GM18505 (cell line): ENCODE measurements around the gene TBC1D30.
"Not testable (repeated sequence)": the region's sequence is repeated elsewhere in the genome, so short reads cannot be mapped to it uniquely, and the experiment has no call there.

Source experiments
- ATAC-seq: cut with Tn5 transposase; IDR thresholded peaks from one replicate; pipeline ENCODE4 v1.9.1; 2021; ENCODE audit not compliant: unreplicated experiment
- POLR2A ChIP-seq: IDR thresholded peaks from 4 replicates; pipeline ENCODE4 v1.6.1; 2011; ENCODE audit warnings: borderline replicate concordance; ENCODE audit not compliant: insufficient read depth, insufficient read length; ENCODE audit errors: extremely low read depth

The TBC1D30 gene

GRCh38 chr12:64819816-64820402 lies 4.5 kb upstream of the TBC1D30 start:
- ATAC-seq: no peak
- no peak for TF ChIP-seq POLR2A

- no peak for ATAC-seq
- no peak for TF ChIP-seq POLR2A
Measured at GRCh38 chr12:64820593-64820992, 3.9 kb upstream of the TBC1D30 start.

DNA sequence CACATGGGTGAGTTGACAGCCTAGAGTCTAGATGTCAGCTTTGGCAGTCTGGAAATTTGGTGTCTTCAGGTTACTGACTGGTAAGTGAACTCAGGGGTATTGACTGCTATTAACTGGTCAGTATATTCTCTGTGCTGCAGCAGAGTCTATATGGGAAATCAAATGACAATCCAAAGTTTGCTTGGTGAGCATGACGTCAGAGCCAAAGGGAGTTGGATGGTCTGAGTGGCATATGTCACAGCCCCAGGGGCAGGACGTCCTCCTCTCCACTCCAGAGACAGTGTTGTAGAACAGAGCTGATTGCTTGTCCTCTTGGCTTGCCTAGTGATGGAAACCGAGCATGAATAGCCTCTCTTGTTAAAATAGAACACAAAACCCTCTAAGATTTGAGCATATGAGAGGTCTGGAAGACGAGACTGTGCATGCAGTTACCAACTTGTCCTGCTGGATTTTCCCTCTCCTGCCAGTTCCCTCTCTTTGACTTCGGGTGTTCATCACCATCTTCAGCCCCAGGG lies 3.3 kb upstream of the TBC1D30 start:
- no peak for ATAC-seq
- no peak for TF ChIP-seq POLR2A

- peak; percentile 35 for ATAC-seq
- no peak for TF ChIP-seq POLR2A
Measured at GRCh38 chr12:64824130-64824499, 332 bp upstream of the TBC1D30 start.

- ATAC-seq: no peak
- no peak for TF ChIP-seq POLR2A
Measured at GRCh38 chr12:64825143-64826021, 935 bp downstream of the TBC1D30 start.

DNA sequence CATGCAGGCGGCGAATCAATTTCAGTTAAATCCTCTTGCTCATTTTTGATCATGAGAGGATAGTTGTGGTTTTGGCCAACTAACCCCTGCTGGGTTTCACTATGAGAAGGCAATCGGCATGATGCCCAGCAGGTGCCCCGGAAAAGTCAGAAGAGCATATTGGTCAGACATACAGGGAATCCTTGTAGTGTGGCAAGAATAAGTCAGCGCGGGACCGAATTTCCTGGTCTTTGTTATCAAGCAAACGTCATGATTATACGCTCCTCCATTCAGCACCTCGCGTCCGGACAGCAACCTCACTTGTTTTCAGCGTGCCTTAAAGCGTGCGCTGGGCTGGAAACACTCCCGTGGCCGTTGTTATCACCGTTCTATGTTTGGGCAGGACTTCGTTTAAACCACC lies 1.8 kb downstream of the TBC1D30 start:
- no peak for TF ChIP-seq POLR2A
- no peak for ATAC-seq

- TF ChIP-seq POLR2A: no peak
- no peak for ATAC-seq
Measured at GRCh38 chr12:64828713-64829112, 4.3 kb downstream of the TBC1D30 start.

DNA sequence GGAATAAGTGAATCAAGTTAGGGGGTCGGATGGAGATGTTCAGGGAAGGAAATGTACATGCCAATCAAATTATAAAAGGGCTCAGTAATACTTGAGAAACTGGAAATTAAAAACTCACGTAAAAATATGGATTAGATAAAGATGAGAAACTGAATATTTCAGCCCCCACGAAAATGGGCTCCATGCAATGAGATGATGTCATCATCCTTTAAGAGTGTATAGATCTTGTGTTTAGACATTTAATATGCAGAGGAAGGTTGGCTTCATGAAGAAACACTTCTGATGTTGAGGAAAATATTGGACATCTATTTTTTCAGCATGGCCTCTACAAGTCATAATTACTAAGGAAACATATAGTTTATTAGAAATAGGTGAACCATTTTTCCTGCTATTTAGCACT lies 9.5 kb downstream of the TBC1D30 start:
- TF ChIP-seq POLR2A: no peak
- ATAC-seq: no peak

DNA sequence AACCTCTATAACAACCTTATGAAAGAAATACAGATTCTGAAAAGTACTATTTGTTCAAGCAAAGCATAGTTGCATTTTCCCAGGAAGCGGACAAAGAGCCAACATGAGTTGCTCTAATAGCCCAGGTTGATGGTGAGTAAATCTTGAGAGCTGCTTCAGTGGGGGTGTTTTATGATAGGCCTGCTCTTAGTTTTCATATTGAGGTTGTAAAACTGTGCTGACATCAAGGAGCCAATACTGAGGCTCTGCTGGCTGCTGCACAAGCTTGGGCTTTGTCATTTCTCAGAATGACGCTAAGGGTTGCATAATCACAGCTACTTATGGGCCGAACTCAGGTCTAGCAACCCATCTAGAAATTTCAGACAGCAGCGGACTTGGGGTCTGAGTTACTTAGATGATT lies 11.5 kb downstream of the TBC1D30 start:
- ATAC-seq: no peak
- TF ChIP-seq POLR2A: no peak

DNA sequence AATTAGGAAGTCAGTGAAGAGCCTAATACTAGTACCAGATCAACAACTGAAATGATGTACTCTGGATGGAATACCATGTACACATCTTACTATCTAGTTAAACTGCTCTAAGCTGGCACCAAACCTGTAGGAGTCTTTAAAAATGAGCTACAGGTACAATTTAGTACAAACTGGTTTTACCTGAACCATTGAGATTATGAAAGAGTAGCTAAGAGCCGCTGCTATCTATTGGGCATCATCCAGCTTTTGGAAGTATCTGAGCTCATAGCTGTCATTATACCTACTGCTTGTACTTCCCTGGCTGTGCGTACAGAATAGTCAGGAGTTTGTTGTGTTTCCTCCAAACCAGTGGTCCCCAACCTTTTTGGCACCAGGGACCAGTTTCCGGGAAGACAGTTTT lies 12.4 kb downstream of the TBC1D30 start:
- TF ChIP-seq POLR2A: no peak
- no peak for ATAC-seq

- TF ChIP-seq POLR2A: no peak
- no peak for ATAC-seq
Measured at GRCh38 chr12:64837427-64837826, 13.0 kb downstream of the TBC1D30 start.

GRCh38 chr12:64840119-64840518 lies 15.7 kb downstream of the TBC1D30 start:
- TF ChIP-seq POLR2A: no peak
- no peak for ATAC-seq

GRCh38 chr12:64840949-64841717 lies 16.7 kb downstream of the TBC1D30 start:
- no peak for TF ChIP-seq POLR2A
- ATAC-seq: no peak

- ATAC-seq: not testable (repeated sequence)
Measured at GRCh38 chr12:64848409-64848808, 24.0 kb downstream of the TBC1D30 start.
